Activated CD8-positive, alpha-beta T cell treated with anti-CD3 and anti-CD28 coated beads for 36 hours (primary cell): ENCODE measurements around the gene SGSH. TPM values are rescaled to one million over a fixed set of nuclear protein-coding genes. Genes with fewer than 3 reads are reported as not detected.

Experiments used
- ATAC-seq: fragments of 200-7000 bp; cut with Tn5 transposase; one replicate; pipeline ENCODE4 v1.10.0; 2021; ENCODE audit warnings: mild to moderate bottlenecking, moderate library complexity
- CTCF ChIA-PET: fragments of 350-600 bp; sonication (Branson Sonifier 250); formaldehyde crosslinking; loops from one replicate; lab custom pipeline; 2021; ENCODE audit warnings: antibody characterized with exemption; lab: Charles Lee
- POLR2A ChIA-PET: fragments of 350-600 bp; sonication (Branson Sonifier 250); formaldehyde crosslinking; loops from one replicate; lab custom pipeline; 2021; ENCODE audit warnings: antibody characterized with exemption; lab: Charles Lee
- DNase-seq: peaks from one replicate; pipeline ENCODE4 v3.0.0-alpha.2; 2020
- H3K27ac Mint-ChIP-seq: one replicate; pipeline ENCODE4 v1.8.0; 2021; ENCODE audit warnings: mild to moderate bottlenecking, mixed read lengths
- H3K27me3 Mint-ChIP-seq: one replicate; pipeline ENCODE4 v1.8.0; 2021; ENCODE audit warnings: mixed read lengths
- H3K36me3 Mint-ChIP-seq: one replicate; pipeline ENCODE4 v1.8.0; 2021; ENCODE audit warnings: low read depth, mixed read lengths
- H3K4me1 Mint-ChIP-seq: one replicate; pipeline ENCODE4 v1.8.0; 2021; ENCODE audit warnings: low read depth, mixed read lengths
- H3K4me3 Mint-ChIP-seq: one replicate; pipeline ENCODE4 v1.8.0; 2021; ENCODE audit warnings: mild to moderate bottlenecking, moderate library complexity, mixed read lengths
- H3K9me3 Mint-ChIP-seq: one replicate; pipeline ENCODE4 v1.8.0; 2021; ENCODE audit warnings: mixed read lengths
- intact Hi-C: fragments of 100-400 bp; cut with micrococcal nuclease; formaldehyde crosslinking; loops from one replicate; pipeline ENCODE4 v1.10.0; 2022
- total RNA-seq, 2 experiments: library from RNA; stranded (reverse); gene quantifications; one replicate each; pipeline ENCODE4 v1.2.3, GENCODE V29; 2021
- TF ChIP-seq, protein P1 (sequence below): fragments of 200-600 bp; IDR thresholded peaks from one replicate; pipeline ENCODE4 v1.8.0; 2022; ENCODE audit warnings: antibody characterized with exemption, mild to moderate bottlenecking

SGSH gene
- total RNA-seq, 2 experiments from 2014 or later = 7.8 to 8.3 TPM

- ChIA-PET POLR2A (interaction anchor here (0.6 kb wide), 1 partner anchor 18 kb away, joined by 3 read pairs; no protein-coding TSS in a partner anchor), CTCF (interaction anchor here (1.2 kb wide), 1 partner anchor 30 kb away, joined by 3 read pairs; no protein-coding TSS in a partner anchor)
- Mint-ChIP-seq H3K4me1 (no peaks in the 10 kb centered on the region), H3K4me3 (no peak overlapping the region), H3K36me3 (no peaks in the 10 kb centered on the region), H3K9me3 (no peaks in the 10 kb centered on the region), H3K27me3 (no peaks in the 10 kb centered on the region), H3K27ac (no peak overlapping the region)
- intact Hi-C loops = no loop called here
- ATAC-seq = no peak
- TF ChIP-seq, protein P1, sequence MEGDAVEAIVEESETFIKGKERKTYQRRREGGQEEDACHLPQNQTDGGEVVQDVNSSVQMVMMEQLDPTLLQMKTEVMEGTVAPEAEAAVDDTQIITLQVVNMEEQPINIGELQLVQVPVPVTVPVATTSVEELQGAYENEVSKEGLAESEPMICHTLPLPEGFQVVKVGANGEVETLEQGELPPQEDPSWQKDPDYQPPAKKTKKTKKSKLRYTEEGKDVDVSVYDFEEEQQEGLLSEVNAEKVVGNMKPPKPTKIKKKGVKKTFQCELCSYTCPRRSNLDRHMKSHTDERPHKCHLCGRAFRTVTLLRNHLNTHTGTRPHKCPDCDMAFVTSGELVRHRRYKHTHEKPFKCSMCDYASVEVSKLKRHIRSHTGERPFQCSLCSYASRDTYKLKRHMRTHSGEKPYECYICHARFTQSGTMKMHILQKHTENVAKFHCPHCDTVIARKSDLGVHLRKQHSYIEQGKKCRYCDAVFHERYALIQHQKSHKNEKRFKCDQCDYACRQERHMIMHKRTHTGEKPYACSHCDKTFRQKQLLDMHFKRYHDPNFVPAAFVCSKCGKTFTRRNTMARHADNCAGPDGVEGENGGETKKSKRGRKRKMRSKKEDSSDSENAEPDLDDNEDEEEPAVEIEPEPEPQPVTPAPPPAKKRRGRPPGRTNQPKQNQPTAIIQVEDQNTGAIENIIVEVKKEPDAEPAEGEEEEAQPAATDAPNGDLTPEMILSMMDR = no peak
- no peak for DNase-seq
These were observed 53.7 kb downstream of the SGSH start for GRCh38 chr17:80166446-80166845.

DNA sequence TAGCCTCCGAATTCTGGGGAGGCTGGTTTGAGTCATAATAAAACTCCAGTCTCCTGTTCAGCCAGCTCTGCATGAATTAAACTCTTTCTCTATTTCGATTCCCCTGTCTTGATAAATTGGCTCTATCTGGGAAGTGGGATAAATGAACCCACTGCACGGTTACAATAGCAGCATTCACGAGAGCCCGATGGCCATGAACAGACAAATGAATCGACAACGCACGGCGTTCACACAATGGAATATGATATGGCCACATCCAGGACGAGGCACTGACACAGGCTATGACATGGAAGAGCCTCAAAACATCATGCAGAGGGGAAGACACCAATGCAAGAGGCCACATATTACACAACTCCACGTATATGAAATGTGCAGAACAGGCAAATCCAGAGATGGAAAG, 55.9 kb downstream of the SGSH start:
- H3K36me3 Mint-ChIP-seq = no peaks in the 10 kb centered on the region
- no peak for DNase-seq
- H3K27me3 Mint-ChIP-seq = peaks cover 3% of the 10 kb centered on the region
- ATAC-seq = no peak
- H3K9me3 Mint-ChIP-seq = no peaks in the 10 kb centered on the region
- TF ChIP-seq, protein P1 = no peak
- H3K4me3 Mint-ChIP-seq = no peak overlapping the region
- ChIA-PET CTCF (interaction anchor here (0.7 to 0.9 kb wide), 2 partner anchors 16 to 411 kb away, joined by 3 read pairs; no protein-coding TSS in a partner anchor), POLR2A (no interaction called here)
- no peaks in the 10 kb centered on the region for H3K4me1 Mint-ChIP-seq
- intact Hi-C loops = no loop called here
- H3K27ac Mint-ChIP-seq = no peak overlapping the region

DNA sequence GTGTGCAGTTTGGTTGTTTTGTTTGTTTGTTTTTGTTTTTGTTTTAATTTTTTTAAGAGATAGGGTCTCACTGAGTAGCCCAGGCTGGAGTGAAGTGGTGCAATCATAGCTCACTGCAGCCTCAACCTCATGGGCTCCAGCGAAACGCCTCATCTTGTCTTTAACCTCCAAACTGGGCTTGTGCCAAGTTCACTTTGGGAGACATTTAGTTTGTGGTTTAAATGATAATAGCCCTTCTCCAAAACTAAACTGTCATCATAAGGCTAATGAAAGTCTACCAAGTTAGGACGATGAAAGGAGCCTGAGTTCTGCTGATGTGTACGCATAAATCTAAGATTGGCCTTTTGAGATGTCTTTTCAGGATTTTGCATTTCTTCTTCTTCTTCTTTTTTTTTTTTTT, 56.8 kb downstream of the SGSH start:
- no peak overlapping the region for H3K27ac Mint-ChIP-seq
- no peaks in the 10 kb centered on the region for H3K4me1 Mint-ChIP-seq
- H3K27me3 Mint-ChIP-seq = peaks cover 3% of the 10 kb centered on the region
- H3K4me3 Mint-ChIP-seq = no peak overlapping the region
- TF ChIP-seq, protein P1 = no peak
- H3K36me3 Mint-ChIP-seq = no peaks in the 10 kb centered on the region
- no peaks in the 10 kb centered on the region for H3K9me3 Mint-ChIP-seq
- ATAC-seq (no peak), DNase-seq (no peak)
- intact Hi-C loops = no loop called here
- ChIA-PET CTCF (interaction anchor here (0.9 kb wide), 1 partner anchor 62 kb away, joined by 3 read pairs; the partner anchor contains the start of gene GAA), POLR2A (interaction anchor here (0.8 to 1.0 kb wide), 2 partner anchors 16 to 110 kb away, joined by 3 read pairs; partner anchors contain the start of gene EIF4A3)

- DNase-seq (no peak), ATAC-seq (no peak)
- no peak overlapping the region for H3K27ac Mint-ChIP-seq
- no peaks in the 10 kb centered on the region for H3K36me3 Mint-ChIP-seq
- peaks cover 2% of the 10 kb centered on the region for H3K4me1 Mint-ChIP-seq
- ChIA-PET CTCF (no interaction called here), POLR2A (no interaction called here)
- H3K4me3 Mint-ChIP-seq = no peak overlapping the region
- peaks cover 5% of the 10 kb centered on the region for H3K9me3 Mint-ChIP-seq
- TF ChIP-seq, protein P1 = no peak
- peaks cover 3% of the 10 kb centered on the region for H3K27me3 Mint-ChIP-seq
- intact Hi-C loops = no loop called here
These were observed 59.6 kb downstream of the SGSH start for GRCh38 chr17:80160536-80160935.

Other genes with a start within 250 kb of the SGSH start
- 10 to 100 TPM in 1 of 2 experiments, 1 to 10 TPM in 1; 9.6 to 12.0 TPM for gene TBC1D16, start 184.5 kb downstream of the SGSH start, total RNA-seq
- gene CCDC40, start 183.7 kb downstream of the SGSH start, total RNA-seq = under 1 TPM; 0.54 to 0.79 TPM
- gene GAA, start 118.8 kb downstream of the SGSH start, total RNA-seq = 10 to 100 TPM; 42.6 to 46.2 TPM
- 100 to 1,000 TPM; 178 to 183 TPM for gene EIF4A3, start 73.2 kb downstream of the SGSH start, total RNA-seq
- gene CARD14, start 50.3 kb downstream of the SGSH start, total RNA-seq = under 1 TPM; 0.11 to 0.50 TPM
- 1 to 10 TPM; 1.6 to 1.7 TPM for gene SLC26A11, start 94 bp upstream of the SGSH start, total RNA-seq
- 100 to 1,000 TPM; 131 to 142 TPM for gene RNF213, start 40.5 kb upstream of the SGSH start, total RNA-seq
- gene ENDOV, start 194.8 kb upstream of the SGSH start, total RNA-seq = 10 to 100 TPM; 16.8 to 18.1 TPM